Ovary (tissue), 3 donors: ENCODE data around the gene TRPV3.

Experiments used
- CTCF ChIP-seq, 3 donors: fragments of 450-650 bp in 2 of 3; fragments of 200-600 bp in 1 of 3; IDR thresholded peaks; one replicate each; pipeline versions ENCODE4 v1.5.1 to v1.8.0; 2016 to 2022; ENCODE audit warnings: antibody characterized with exemption in 3 of 3, mild to moderate bottlenecking in 1 of 3
- POLR2A ChIP-seq: fragments of 450-650 bp; IDR thresholded peaks from one replicate; pipeline ENCODE4 v1.6.1; 2017; ENCODE audit warnings: antibody characterized with exemption, mild to moderate bottlenecking, moderate library complexity
- donor health status: DM: no; HTN: no; CAD: no.

DNA sequence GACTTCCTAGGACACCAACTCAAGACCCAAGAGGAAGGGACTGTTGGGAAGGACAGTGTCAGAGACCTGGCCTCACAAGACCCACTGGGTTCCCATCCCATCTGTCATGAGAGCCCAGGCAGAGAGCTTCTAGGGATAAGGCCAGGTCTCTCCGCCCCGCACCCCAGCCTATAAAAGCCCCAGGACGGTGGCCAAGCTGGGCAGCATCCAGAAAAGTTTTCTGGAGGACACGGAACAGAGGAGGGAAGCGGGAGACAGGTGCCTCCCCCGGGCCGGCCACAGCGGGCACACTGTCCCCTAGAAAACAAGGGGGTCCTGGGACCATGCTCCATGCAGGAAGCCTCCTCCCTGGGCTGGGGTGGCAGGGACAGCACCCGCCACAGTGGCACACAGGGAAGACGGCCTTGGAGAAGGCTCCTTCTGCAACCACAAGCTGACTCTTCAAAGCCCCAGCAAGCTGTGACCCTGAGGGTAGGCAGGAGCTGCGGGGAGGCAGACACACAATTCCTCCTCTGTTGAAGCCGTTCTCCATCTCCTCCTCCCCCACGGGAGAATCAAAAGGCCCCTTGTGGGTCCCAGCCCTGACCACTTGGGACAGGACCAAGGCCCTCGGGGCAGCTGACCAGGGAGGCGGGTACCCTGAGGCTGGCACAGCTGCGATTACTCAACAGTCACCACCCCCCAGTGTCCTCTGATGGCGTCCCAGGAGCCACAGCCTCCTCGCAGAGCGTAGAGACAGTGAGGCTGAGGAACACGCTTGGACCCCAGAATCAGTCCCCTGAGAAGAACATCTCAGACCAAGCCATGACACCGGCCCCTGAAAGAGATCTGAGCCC is 26.1 kb downstream of the TRPV3 start:
- TF ChIP-seq POLR2A (no peak), CTCF (IDR thresholded peaks at IDR 0.05) (no peak)
